ENCODE data around the gene ZNF500.
"Not testable (repeated sequence)": the region's sequence is repeated elsewhere in the genome, so short reads cannot be mapped to it uniquely, and the experiment has no call there.

GRCh38 chr16:4784444-4784987 is 17.6 kb upstream of the ZNF500 start:
- not testable (repeated sequence) for TF ChIP-seq CTCF (conservative IDR thresholded peaks at IDR 0.05); ZFX (IDR thresholded peaks at IDR 0.05)
